HepG2 (cell line): ENCODE measurements around the gene LSM11. TPM values are rescaled to one million over a fixed set of nuclear protein-coding genes. Genes with fewer than 3 reads are reported as not detected.

Experiments
- ATAC-seq: fragments of 200-7000 bp; cut with Tn5 transposase; 3 replicates; pipeline ENCODE4 v1.9.1; 2020; ENCODE audit warnings: mild to moderate bottlenecking, moderate library complexity
- BruUV-seq: library from RNA; stranded (reverse); fragments of 400-500 nt; replicated peaks from 2 replicates; lab custom pipeline; 2021; lab: Mats Ljungman, UMichigan
- CTCF ChIA-PET: fragments of 300-600 bp; formaldehyde crosslinking; extraction: SDS; loops from one replicate; lab custom pipeline; 2021; ENCODE audit warnings: low total read pairs, inconsistent platforms, low intra/inter-chr PET ratio; lab: Yijun Ruan, JAX
- POLR2A ChIA-PET: fragments of 350-600 bp; sonication (Branson Sonifier 250); formaldehyde crosslinking; loops from one replicate; lab custom pipeline; 2020; ENCODE audit warnings: antibody characterized with exemption, inconsistent platforms; lab: Yijun Ruan, JAX
- DNase-seq: peaks from one replicate; pipeline ENCODE4 v3.0.0-alpha.2; 2015; ENCODE audit warnings: low spot score
- FAIRE-seq: peaks from 3 replicates; lab custom pipeline; 2011; peaks lifted over from hg19 to GRCh38; lab: Jason Lieb, UNC
- H2AFZ ChIP-seq: one replicate; pipeline ENCODE4 v1.6.1; 2011; ENCODE audit warnings: low read length, inconsistent platforms
- H3K27ac ChIP-seq: fragments of 300-600 bp; 3 replicates; pipeline ENCODE4 v1.8.0; 2011; ENCODE audit warnings: mixed run types, mild to moderate bottlenecking, mixed read lengths, low read length, inconsistent platforms; ENCODE audit not compliant: insufficient read depth; ENCODE audit errors: extremely low read length
- H3K27me3 ChIP-seq, 2 experiments: fragments of 200-600 bp in 1 of 2; 2 replicates in 1 of 2; 3 replicates in 1 of 2; pipeline versions ENCODE4 v1.6.0 to v1.8.0; 2011; ENCODE audit warnings: low read length in 2 of 2, mild to moderate bottlenecking in 2 of 2, moderate library complexity in 2 of 2, inconsistent platforms in 1 of 2; ENCODE audit not compliant: insufficient read depth in 2 of 2, control insufficient read depth in 1 of 2
- H3K36me3 ChIP-seq, 2 experiments: fragments of 200-600 bp in 1 of 2; replicated peaks in 1 of 2; 2 replicates in 1 of 2; 3 replicates in 1 of 2; pipeline versions ENCODE4 v1.5.1 to v1.8.0; 2011; ENCODE audit warnings: low read length in 2 of 2, inconsistent platforms in 1 of 2; ENCODE audit not compliant: insufficient read depth in 2 of 2, control insufficient read depth in 1 of 2
- H3K4me1 ChIP-seq: 2 replicates; pipeline ENCODE4 v1.5.1; 2012; ENCODE audit warnings: low read length, inconsistent platforms; ENCODE audit not compliant: insufficient read depth
- H3K4me2 ChIP-seq: 2 replicates; pipeline ENCODE4 v1.6.0; 2011; ENCODE audit warnings: low read depth, low read length, inconsistent platforms
- H3K4me3 ChIP-seq, 3 experiments: fragments of 200-600 bp in 1 of 3; sonication (generic), shearing (Covaris generic) in 1 of 3; replicated peaks in 1 of 3; 2 replicates each; pipeline ENCODE4 v1.5.1; 2011 to 2016; ENCODE audit warnings: low read length in 3 of 3, inconsistent platforms in 2 of 3, low read depth in 2 of 3, mild to moderate bottlenecking in 2 of 3, control low read depth in 1 of 3, mixed read lengths in 1 of 3; ENCODE audit not compliant: insufficient read depth in 1 of 3
- H3K79me2 ChIP-seq: one replicate; pipeline ENCODE4 v1.6.1; 2011; ENCODE audit warnings: low read length, inconsistent platforms; ENCODE audit not compliant: insufficient read depth
- H3K9ac ChIP-seq: 2 replicates; pipeline ENCODE4 v1.6.0; 2011; ENCODE audit warnings: mild to moderate bottlenecking, low read depth, low read length, inconsistent platforms; ENCODE audit not compliant: insufficient read depth
- H3K9me3 ChIP-seq: 2 replicates; pipeline ENCODE4 v1.5.1; 2012; ENCODE audit warnings: mild to moderate bottlenecking, low read length
- H4K20me1 ChIP-seq: 2 replicates; pipeline ENCODE4 v1.6.0; 2011; ENCODE audit warnings: inconsistent platforms, mild to moderate bottlenecking, low read length, moderate library complexity; ENCODE audit not compliant: insufficient read depth
- ATF1 ChIP-seq: IDR thresholded peaks from 2 replicates; pipeline ENCODE4 v1.6.1; 2016; ENCODE audit warnings: mild to moderate bottlenecking, control low read depth
- FOXP1 ChIP-seq, 2 experiments: fragments of 450-650 bp in 1 of 2; IDR thresholded peaks; 2 replicates each; pipeline ENCODE4 v1.6.1; 2017 to 2018; ENCODE audit warnings: antibody characterized with exemption in 1 of 2
- MED13 ChIP-seq: sonication (generic); formaldehyde crosslinking; IDR thresholded peaks from 2 replicates; pipeline ENCODE4 v1.5.0; 2020; ENCODE audit warnings: missing genetic modification reagents
- RBAK ChIP-seq: sonication (generic); formaldehyde crosslinking; IDR thresholded peaks from 2 replicates; pipeline ENCODE4 v1.5.1; 2020; ENCODE audit warnings: mild to moderate bottlenecking, missing genetic modification reagents
- SIX4 ChIP-seq: sonication (generic); formaldehyde crosslinking; IDR thresholded peaks from 2 replicates; pipeline ENCODE4 v1.4.0; 2020; ENCODE audit warnings: missing genetic modification reagents
- SMC3 ChIP-seq: IDR thresholded peaks from 2 replicates; pipeline ENCODE4 v1.6.1; 2011; ENCODE audit warnings: low read length, improper control_type of control experiment
- STAG1 ChIP-seq: sonication (generic); formaldehyde crosslinking; IDR thresholded peaks from 2 replicates; pipeline ENCODE4 v1.4.0; 2020; ENCODE audit warnings: missing genetic modification reagents
- TBX2 ChIP-seq: sonication (generic); formaldehyde crosslinking; IDR thresholded peaks from 2 replicates; pipeline ENCODE4 v1.5.0; 2020; ENCODE audit warnings: missing genetic modification reagents, mild to moderate bottlenecking, borderline replicate concordance
- XRCC5 ChIP-seq: fragments of 200-400 bp; formaldehyde crosslinking; optimal IDR thresholded peaks from 2 replicates; pipeline ENCODE3; 2017; ENCODE audit warnings: mild to moderate bottlenecking, low read length
- ZBTB1 ChIP-seq: sonication (generic); formaldehyde crosslinking; IDR thresholded peaks from 2 replicates; pipeline ENCODE4 v1.4.0; 2020; ENCODE audit warnings: missing genetic modification reagents, borderline replicate concordance
- ZC3H4 ChIP-seq: sonication (generic); formaldehyde crosslinking; IDR thresholded peaks from 2 replicates; pipeline ENCODE4 v1.4.0; 2020; ENCODE audit warnings: missing genetic modification reagents, borderline replicate concordance
- ZNF251 ChIP-seq: sonication (generic); formaldehyde crosslinking; IDR thresholded peaks from 2 replicates; pipeline ENCODE4 v1.9.0; 2021; ENCODE audit warnings: mild to moderate bottlenecking, missing genetic modification reagents
- ZNF335 ChIP-seq: sonication (generic); formaldehyde crosslinking; IDR thresholded peaks from 2 replicates; pipeline ENCODE4 v1.4.0; 2020; ENCODE audit warnings: missing genetic modification reagents
- ZNF557 ChIP-seq: sonication (generic); formaldehyde crosslinking; IDR thresholded peaks from 2 replicates; pipeline ENCODE4 v1.4.0; 2020; ENCODE audit warnings: missing genetic modification reagents
- ZNF792 ChIP-seq: IDR thresholded peaks from 2 replicates; pipeline ENCODE4 v1.6.1; 2016
- ZSCAN29 ChIP-seq: sonication (generic); formaldehyde crosslinking; conservative IDR thresholded peaks from 2 replicates; pipeline ENCODE4 v1.4.0; 2020; ENCODE audit warnings: mild to moderate bottlenecking, missing genetic modification reagents
- WGBS: methylation state at CpG from one replicate; pipeline ENCODE4 v1.1.6; 2017; ENCODE audit warnings: low lambda C conversion rate; 5-methylcytosine and 5-hydroxymethylcytosine counted together
- in situ Hi-C: cut with HindIII; loops from 2 replicates; pipeline ENCODE4 v1.10.0; 2017; ENCODE audit warnings: low pct_unique_long_range_greater_than_20kb; ENCODE audit not compliant: extremely low pct_ligation_motif_present
- intact Hi-C: fragments of 100-400 bp; cut with micrococcal nuclease; formaldehyde crosslinking; loops from one replicate; pipeline ENCODE4 v1.10.0; 2022; ENCODE audit not compliant: unreplicated experiment
- polyA plus RNA-seq, 8 experiments: library from polyadenylated mRNA; depleted of rRNA in 3 of 8; stranded (reverse) in 7 of 8; unstranded in 1 of 8; fragments of >200 nt; fragmentation: Illumina TruSeq in 4 of 8; extraction: Trizol in 4 of 8; gene quantifications; 2 replicates each; pipeline versions ENCODE4 v1.2.1 to v1.2.3, GENCODE V29; 2011 to 2016; ENCODE audit warnings: low read depth in 4 of 8, missing spikeins in 1 of 8, mixed read lengths in 1 of 8; ENCODE audit not compliant: insufficient read depth in 1 of 8
- total RNA-seq, 5 experiments: library from RNA; depleted of rRNA; stranded (reverse); fragments of >200 nt; fragmentation: Illumina TruSeq; extraction: Trizol; gene quantifications; 2 replicates each; pipeline ENCODE4 v1.2.3, GENCODE V29; 2016; ENCODE audit warnings: low read depth in 1 of 5
- TF ChIP-seq, protein P1 (sequence below): sonication (generic); formaldehyde crosslinking; IDR thresholded peaks from 2 replicates; pipeline ENCODE4 v1.5.1; 2020; ENCODE audit warnings: mild to moderate bottlenecking, missing genetic modification reagents, borderline replicate concordance
- TF ChIP-seq, protein P2 (sequence below): sonication (generic); formaldehyde crosslinking; IDR thresholded peaks from 2 replicates; pipeline ENCODE4 v1.5.0; 2020; ENCODE audit warnings: mild to moderate bottlenecking, missing genetic modification reagents, moderate library complexity

Gene LSM11
- total and polyA plus RNA-seq, 2 of the 13 experiments (the other 11 are each of a cell fraction or from before 2014, with no cell fraction given): 4.5 to 7.2 TPM

DNA sequence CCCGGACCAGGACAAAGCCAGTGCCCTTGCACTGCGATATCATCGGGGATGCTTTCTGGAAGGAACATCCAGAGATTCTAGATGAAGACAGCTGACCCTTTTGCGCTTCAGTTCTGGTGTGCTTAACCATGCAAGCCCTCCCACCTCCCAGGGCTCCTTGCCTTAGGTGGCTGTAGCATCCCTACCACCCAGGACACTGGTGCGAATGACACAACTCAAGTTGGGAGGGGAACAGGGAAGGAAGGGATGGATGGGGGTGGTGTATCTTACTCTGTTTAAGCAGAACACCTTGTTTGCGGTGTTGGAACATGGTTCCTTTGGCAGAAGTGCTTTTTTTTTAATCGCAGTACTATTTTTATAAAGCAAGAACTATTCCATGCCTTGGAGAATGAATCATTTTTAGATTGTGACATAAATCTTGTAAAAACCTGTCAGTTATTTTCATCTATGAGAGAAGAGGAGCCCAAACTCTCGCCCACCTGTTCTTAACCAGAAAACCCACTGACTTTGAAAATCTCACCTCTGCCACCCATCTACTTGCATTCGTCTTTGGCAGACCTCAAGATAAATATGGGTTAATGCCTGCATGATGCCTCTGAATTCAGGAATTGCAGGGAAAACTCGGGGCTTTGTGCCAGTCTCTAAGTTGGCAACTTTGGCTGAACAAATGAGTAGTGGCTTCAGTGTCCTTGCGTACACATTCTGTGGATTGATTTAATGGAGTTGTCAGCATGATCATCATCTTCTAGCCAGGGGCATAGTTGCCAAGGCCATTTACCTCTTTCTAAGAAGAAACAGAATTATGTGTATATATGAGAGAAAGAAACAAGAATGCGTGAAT lies 3.9 kb upstream of the LSM11 start (continued):
- TF ChIP-seq ZSCAN29 (CRISPR knock-in tag): no peak
- TF ChIP-seq, protein P1, sequence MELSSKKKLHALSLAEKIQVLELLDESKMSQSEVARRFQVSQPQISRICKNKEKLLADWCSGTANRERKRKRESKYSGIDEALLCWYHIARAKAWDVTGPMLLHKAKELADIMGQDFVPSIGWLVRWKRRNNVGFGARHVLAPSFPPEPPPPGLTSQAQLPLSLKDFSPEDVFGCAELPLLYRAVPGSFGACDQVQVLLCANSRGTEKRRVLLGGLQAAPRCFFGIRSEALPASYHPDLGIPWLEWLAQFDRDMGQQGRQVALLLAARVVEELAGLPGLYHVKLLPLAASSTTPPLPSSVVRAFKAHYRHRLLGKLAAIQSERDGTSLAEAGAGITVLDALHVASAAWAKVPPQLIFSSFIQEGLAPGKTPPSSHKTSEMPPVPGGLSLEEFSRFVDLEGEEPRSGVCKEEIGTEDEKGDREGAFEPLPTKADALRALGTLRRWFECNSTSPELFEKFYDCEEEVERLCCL: no peak
- no peak for TF ChIP-seq ZBTB1 (CRISPR knock-in tag)
- no peak for TF ChIP-seq ZNF335 (CRISPR knock-in tag)
- no peak for TF ChIP-seq TBX2 (CRISPR knock-in tag)

DNA sequence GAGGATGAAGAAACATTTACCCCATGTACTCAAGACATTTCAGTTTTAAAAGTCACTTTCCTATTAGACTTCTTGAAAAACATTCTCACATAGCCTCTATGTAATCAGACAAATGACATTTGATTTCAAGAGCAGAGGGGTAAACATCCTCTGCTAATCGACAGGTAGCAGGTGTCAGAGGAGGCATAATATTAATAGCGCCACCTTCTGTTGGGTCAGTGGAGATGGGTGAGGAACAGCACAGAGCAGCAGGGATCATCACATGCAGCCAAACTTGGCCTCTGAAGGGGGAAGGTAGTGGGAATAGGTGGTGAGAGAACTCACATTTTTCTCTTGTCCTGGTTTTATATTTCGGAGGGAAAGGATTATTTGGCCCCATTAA lies 3.3 kb upstream of the LSM11 start:
- ATAC-seq (peak; percentile 50), FAIRE-seq (peak; percentile 43), DNase-seq (peak; percentile 30)
- CTCF ChIA-PET: no interaction called here
- Histone ChIP-seq H2AFZ (no peak overlapping the region), H3K4me3 (no peak overlapping the region), H3K4me1 (peaks cover 14% of the 10 kb centered on the region), H3K4me2 (no peak overlapping the region), H3K9ac (no peak overlapping the region), H4K20me1 (no peaks in the 10 kb centered on the region), H3K36me3 (peaks cover 0 to 4% of the 10 kb centered on the region in 2 experiments; a peak in 3 of 5 replicates), H3K27me3 (no peaks in the 10 kb centered on the region; a peak in 1 of 5 replicates), H3K27ac (no peak overlapping the region), H3K9me3 (no peaks in the 10 kb centered on the region), H3K79me2 (peaks cover 7% of the 10 kb centered on the region)
- no TSS peak for BruUV-seq
- intact Hi-C loops (no loop called here), in situ Hi-C loops (loop anchor here (5.0 to 25.0 kb wide), 2 partner anchors 68 to 403 kb away; partner anchors contain the start of gene C5orf52)
- POLR2A ChIA-PET: no interaction called here
- WGBS: 49% methylated on average over 3 of the region's 3 CpGs
- TF ChIP-seq, protein P2, sequence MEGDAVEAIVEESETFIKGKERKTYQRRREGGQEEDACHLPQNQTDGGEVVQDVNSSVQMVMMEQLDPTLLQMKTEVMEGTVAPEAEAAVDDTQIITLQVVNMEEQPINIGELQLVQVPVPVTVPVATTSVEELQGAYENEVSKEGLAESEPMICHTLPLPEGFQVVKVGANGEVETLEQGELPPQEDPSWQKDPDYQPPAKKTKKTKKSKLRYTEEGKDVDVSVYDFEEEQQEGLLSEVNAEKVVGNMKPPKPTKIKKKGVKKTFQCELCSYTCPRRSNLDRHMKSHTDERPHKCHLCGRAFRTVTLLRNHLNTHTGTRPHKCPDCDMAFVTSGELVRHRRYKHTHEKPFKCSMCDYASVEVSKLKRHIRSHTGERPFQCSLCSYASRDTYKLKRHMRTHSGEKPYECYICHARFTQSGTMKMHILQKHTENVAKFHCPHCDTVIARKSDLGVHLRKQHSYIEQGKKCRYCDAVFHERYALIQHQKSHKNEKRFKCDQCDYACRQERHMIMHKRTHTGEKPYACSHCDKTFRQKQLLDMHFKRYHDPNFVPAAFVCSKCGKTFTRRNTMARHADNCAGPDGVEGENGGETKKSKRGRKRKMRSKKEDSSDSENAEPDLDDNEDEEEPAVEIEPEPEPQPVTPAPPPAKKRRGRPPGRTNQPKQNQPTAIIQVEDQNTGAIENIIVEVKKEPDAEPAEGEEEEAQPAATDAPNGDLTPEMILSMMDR: peak; percentile 66
- TF ChIP-seq MED13: no peak
- no peak for TF ChIP-seq ATF1 (CRISPR knock-in tag)
- no peak for TF ChIP-seq SIX4 (CRISPR knock-in tag)
- peak; percentile 46; the same call in 1 of the 2 replicates for TF ChIP-seq SMC3
- TF ChIP-seq ZNF557 (CRISPR knock-in tag): no peak
- no peak for TF ChIP-seq XRCC5
- no peak for TF ChIP-seq ZNF251 (CRISPR knock-in tag)
- no peak for TF ChIP-seq RBAK (CRISPR knock-in tag)
- no peak for TF ChIP-seq ZC3H4 (CRISPR knock-in tag)
- TF ChIP-seq STAG1 (CRISPR knock-in tag): peak; percentile 39
- no peak for TF ChIP-seq ZNF792
- TF ChIP-seq FOXP1 (IDR thresholded peaks at IDR 0.05): no peak
- no peak for TF ChIP-seq FOXP1 (CRISPR knock-in tag; IDR thresholded peaks at IDR 0.05)
